GM06990 (cell line): ENCODE results near the gene ZNF70.

Experiments used
- DNase-seq: peaks from one replicate; pipeline ENCODE4 v3.0.0-alpha.2; 2011; ENCODE audit not compliant: insufficient read length; ENCODE audit errors: extremely low read depth
- H3K27me3 ChIP-seq: replicated peaks from 2 replicates; pipeline ENCODE4 v1.6.0; 2011; ENCODE audit warnings: low read length; ENCODE audit not compliant: control insufficient read depth, insufficient read depth
- H3K36me3 ChIP-seq: 2 replicates; pipeline ENCODE4 v1.5.1; 2011; ENCODE audit warnings: low read length; ENCODE audit not compliant: control insufficient read depth, insufficient read depth
- H3K4me3 ChIP-seq: replicated peaks from 2 replicates; pipeline ENCODE4 v1.5.1; 2011; ENCODE audit warnings: low read depth, mild to moderate bottlenecking, control low read depth, low read length
- TF ChIP-seq, protein P1 (sequence below): IDR thresholded peaks from 2 replicates; pipeline ENCODE4 v1.5.1; 2011; ENCODE audit warnings: low read length, control low read depth, mild to moderate bottlenecking, inconsistent platforms; ENCODE audit not compliant: insufficient read depth, poor library complexity, severe bottlenecking

ZNF70 gene

DNA sequence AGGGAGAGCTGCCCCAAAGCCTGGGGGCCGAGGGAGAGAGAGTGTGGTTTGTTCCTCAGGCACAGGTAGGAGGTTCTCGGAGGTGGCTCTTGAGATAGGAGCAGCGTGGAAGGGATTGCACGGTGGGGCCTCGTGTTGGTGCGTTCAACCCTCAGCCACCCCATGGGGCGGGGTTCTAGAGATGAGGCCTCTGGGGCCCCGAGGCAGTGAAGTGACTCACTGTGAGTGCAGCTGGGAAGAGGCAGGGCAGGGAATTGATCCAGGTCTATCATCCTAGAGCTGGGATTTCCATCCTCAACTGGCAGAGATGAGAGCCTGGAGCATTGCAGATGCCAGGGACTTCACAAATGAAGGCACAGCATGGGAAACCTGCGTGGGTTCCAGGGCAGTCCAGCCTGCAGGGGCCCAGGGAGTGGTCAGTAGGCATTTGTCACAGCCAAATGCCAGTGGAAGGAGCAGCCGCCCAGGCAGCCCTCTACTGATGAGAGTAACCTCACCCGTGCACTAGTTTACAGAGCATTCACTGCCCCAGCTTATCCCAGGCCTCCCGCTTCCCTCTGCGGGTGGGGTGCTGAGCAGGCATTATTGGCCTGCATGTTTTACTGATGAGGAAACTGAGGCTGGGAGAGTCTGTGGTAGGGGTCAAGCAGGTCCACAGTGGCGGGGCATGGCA, 30.7 kb upstream of the ZNF70 start:
- no peak for DNase-seq
- H3K36me3 ChIP-seq: no peaks in the 10 kb centered on the region
- H3K4me3 ChIP-seq: no peak overlapping the region
- H3K27me3 ChIP-seq: no peaks in the 10 kb centered on the region
- TF ChIP-seq, protein P1, sequence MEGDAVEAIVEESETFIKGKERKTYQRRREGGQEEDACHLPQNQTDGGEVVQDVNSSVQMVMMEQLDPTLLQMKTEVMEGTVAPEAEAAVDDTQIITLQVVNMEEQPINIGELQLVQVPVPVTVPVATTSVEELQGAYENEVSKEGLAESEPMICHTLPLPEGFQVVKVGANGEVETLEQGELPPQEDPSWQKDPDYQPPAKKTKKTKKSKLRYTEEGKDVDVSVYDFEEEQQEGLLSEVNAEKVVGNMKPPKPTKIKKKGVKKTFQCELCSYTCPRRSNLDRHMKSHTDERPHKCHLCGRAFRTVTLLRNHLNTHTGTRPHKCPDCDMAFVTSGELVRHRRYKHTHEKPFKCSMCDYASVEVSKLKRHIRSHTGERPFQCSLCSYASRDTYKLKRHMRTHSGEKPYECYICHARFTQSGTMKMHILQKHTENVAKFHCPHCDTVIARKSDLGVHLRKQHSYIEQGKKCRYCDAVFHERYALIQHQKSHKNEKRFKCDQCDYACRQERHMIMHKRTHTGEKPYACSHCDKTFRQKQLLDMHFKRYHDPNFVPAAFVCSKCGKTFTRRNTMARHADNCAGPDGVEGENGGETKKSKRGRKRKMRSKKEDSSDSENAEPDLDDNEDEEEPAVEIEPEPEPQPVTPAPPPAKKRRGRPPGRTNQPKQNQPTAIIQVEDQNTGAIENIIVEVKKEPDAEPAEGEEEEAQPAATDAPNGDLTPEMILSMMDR: no peak

DNA sequence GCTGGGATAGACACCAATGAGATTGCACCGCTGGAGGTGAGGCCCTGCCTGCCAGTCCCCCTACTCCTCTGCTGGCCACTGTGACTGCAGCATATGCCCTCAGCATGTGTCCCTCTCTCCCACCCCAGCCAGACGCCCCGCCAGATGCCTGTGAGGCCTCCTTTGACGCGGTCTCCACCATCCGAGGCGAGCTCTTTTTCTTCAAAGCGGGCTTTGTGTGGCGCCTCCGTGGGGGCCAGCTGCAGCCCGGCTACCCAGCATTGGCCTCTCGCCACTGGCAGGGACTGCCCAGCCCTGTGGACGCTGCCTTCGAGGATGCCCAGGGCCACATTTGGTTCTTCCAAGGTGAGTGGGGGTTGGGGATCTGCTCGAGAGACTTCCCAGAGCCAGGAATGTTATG, 30.2 kb upstream of the ZNF70 start:
- DNase-seq: no peak
- H3K4me3 ChIP-seq: no peak overlapping the region
- TF ChIP-seq, protein P1: no peak

DNA sequence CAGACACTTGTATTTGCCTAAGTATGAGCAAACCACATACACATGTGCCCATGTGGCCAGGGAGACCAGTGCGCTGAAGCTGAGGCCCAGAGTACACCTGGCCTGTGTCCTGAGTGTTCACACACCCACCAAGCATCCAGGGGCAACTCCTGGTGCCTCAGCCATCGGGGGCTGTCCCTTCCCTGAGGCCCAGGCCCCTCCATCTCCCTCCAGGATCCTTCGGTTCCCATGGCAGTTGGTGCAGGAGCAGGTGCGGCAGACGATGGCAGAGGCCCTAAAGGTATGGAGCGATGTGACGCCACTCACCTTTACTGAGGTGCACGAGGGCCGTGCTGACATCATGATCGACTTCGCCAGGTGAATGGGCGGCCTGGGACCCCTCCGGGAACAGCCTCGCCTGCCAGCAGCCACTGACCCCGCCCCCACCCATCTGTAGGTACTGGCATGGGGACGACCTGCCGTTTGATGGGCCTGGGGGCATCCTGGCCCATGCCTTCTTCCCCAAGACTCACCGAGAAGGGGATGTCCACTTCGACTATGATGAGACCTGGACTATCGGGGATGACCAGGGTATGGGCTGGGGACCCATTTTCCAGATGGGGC, 29.3 kb upstream of the ZNF70 start:
- no peak for DNase-seq
- no peaks in the 10 kb centered on the region for H3K36me3 ChIP-seq
- H3K27me3 ChIP-seq: no peaks in the 10 kb centered on the region
- TF ChIP-seq, protein P1: no peak
- no peak overlapping the region for H3K4me3 ChIP-seq

More for the DNA sequence above, 30.2 kb upstream of the ZNF70 start:
- H3K27me3 ChIP-seq: no peaks in the 10 kb centered on the region
- H3K36me3 ChIP-seq: no peaks in the 10 kb centered on the region

DNA sequence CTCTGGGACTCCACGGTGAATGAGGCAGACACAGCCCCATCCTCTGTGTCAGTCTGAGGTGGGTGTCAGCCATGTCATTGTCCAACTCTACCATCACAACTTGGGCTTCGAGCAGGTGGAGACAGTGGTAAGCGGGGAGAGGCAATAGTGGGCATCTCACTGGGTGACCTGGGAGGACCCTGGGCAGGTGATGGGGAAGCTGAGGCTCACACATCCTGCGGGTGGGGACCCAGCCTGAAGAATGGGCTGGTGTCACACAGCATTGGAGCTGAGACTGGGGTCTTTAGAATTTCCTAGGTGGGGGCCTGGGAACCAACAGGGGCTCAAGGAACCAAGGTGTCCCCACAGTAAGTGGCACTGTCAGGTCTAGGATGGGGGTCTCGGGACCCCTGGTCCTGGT, 28.8 kb upstream of the ZNF70 start:
- no peak overlapping the region for H3K4me3 ChIP-seq
- H3K27me3 ChIP-seq: no peaks in the 10 kb centered on the region
- no peaks in the 10 kb centered on the region for H3K36me3 ChIP-seq
- DNase-seq: no peak
- TF ChIP-seq, protein P1: no peak

DNA sequence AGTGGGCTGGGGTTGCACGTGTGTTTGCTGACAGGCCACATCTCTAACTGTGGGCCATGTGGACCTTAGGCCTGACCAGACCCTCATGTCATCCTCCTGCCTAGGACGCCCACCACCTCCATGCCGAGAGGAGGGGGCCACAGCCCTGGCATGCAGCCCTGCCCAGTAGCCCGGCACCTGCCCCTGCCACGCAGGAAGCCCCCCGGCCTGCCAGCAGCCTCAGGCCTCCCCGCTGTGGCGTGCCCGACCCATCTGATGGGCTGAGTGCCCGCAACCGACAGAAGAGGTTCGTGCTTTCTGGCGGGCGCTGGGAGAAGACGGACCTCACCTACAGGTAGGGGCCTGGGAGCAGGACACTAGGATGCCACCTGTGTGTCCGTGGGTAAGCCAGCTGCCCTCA, 28.2 kb upstream of the ZNF70 start:
- no peaks in the 10 kb centered on the region for H3K27me3 ChIP-seq
- DNase-seq: no peak
- no peaks in the 10 kb centered on the region for H3K36me3 ChIP-seq
- TF ChIP-seq, protein P1: no peak
- no peak overlapping the region for H3K4me3 ChIP-seq
